Measurements from ENCODE around the gene TRPM3.
"Not testable (repeated sequence)": the region's sequence is repeated elsewhere in the genome, so short reads cannot be mapped to it uniquely, and the experiment has no call there.

The TRPM3 gene

DNA sequence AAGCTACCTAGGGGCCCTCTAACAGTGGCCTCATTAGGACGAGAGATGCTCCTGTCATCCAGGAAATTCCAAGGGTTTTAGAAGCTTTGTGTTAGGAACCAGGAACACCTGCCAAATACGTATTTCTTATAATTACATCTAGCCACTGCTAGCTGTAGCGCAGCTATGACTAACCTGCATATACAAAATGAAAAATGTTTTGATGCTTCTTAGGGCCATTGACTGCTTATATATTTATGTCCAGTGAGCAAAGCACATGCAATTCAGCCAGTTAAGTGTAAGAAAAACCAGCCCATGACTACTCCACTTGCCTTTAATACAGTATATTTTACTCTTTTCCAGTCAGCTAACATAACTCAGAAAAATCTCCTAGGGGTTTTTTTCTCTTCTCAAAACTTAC, 143.3 kb downstream of the TRPM3 start:
- TF ChIP-seq, protein P1, sequence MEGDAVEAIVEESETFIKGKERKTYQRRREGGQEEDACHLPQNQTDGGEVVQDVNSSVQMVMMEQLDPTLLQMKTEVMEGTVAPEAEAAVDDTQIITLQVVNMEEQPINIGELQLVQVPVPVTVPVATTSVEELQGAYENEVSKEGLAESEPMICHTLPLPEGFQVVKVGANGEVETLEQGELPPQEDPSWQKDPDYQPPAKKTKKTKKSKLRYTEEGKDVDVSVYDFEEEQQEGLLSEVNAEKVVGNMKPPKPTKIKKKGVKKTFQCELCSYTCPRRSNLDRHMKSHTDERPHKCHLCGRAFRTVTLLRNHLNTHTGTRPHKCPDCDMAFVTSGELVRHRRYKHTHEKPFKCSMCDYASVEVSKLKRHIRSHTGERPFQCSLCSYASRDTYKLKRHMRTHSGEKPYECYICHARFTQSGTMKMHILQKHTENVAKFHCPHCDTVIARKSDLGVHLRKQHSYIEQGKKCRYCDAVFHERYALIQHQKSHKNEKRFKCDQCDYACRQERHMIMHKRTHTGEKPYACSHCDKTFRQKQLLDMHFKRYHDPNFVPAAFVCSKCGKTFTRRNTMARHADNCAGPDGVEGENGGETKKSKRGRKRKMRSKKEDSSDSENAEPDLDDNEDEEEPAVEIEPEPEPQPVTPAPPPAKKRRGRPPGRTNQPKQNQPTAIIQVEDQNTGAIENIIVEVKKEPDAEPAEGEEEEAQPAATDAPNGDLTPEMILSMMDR (IDR thresholded peaks at IDR 0.05; ENCODE audit: borderline replicate concordance, insufficient read depth, low read depth, low read length): no peak

GRCh38 chr9:70975821-70976220, 145.6 kb downstream of the TRPM3 start:
- H3K4me3 ChIP-seq (ENCODE audit: low read depth, low read length): no peak overlapping the region

More for the DNA sequence above, 143.3 kb downstream of the TRPM3 start:
- H3K4me3 ChIP-seq (ENCODE audit: low read depth, low read length): no peak overlapping the region

DNA sequence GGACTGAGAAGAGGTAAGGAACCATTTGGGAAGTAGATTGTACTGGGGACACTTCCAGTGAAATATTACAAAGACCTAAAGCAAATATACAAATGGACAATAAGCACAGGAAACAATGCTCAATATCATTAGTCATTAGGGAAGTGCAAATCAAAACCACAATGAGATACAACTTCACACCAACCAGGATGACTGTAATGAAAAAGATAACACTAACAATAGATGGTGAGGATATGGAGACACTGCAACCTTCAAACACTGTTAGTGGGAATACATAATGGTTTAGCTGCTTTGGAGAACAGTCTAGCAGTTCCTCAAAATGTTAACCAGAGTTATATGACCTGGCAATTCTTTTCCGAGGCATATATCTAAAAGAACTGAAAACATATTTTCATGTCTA, 149.7 kb downstream of the TRPM3 start:
- H3K4me3 ChIP-seq (ENCODE audit: low read depth, low read length): no peak overlapping the region
- TF ChIP-seq, protein P1 (IDR thresholded peaks at IDR 0.05; ENCODE audit: borderline replicate concordance, insufficient read depth, low read depth, low read length): no peak

More at GRCh38 chr9:70975821-70976220, 145.6 kb downstream of the TRPM3 start:
- TF ChIP-seq, protein P1 (IDR thresholded peaks at IDR 0.05; ENCODE audit: borderline replicate concordance, insufficient read depth, low read depth, low read length): no peak

DNA sequence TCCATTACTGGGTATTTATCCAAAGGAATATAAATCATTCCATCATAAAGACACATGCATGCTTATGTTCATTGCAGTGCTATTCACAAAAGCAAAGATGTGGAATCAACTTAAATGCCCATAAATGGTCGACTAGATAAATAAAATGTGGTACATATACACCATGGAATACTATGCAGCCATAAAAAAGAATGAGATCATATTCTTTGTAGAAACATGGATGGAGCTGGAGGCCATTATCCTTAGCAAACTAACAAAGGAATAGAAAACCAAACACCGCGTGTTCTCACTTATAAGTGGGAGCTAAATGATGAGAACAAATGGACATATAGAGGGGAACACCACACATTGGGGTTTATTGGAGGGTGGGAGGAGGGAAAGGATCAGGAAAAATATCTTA, 155.0 kb downstream of the TRPM3 start:
- H3K4me3 ChIP-seq (ENCODE audit: low read depth, low read length): not testable (repeated sequence)

DNA sequence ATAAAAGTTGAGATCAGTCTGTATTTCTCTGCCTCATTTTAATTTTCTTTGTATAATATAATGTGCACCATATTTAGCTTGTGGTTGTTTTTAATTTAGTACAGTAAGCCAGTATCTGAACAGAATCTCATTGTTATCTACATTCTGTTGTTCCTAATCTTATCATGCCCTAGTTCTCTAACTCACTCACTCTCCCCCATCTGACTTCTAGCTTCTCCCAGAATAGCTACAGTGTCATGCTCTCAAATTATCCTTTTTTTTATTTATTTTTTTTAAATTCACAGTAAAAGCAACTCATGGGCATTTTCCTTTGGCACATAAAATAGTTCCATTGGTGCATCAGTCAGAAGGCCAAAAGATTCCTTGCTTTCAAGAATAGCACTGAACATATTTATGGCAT, 156.6 kb downstream of the TRPM3 start:
- no peak overlapping the region for H3K4me3 ChIP-seq (ENCODE audit: low read depth, low read length)
- TF ChIP-seq, protein P1 (IDR thresholded peaks at IDR 0.05; ENCODE audit: borderline replicate concordance, insufficient read depth, low read depth, low read length): no peak

- no peak overlapping the region for H3K4me3 ChIP-seq (ENCODE audit: low read depth, low read length)
- TF ChIP-seq, protein P1 (IDR thresholded peaks at IDR 0.05; ENCODE audit: borderline replicate concordance, insufficient read depth, low read depth, low read length): no peak
These were observed 157.9 kb downstream of the TRPM3 start for GRCh38 chr9:70963554-70963953.

- no peak overlapping the region for H3K4me3 ChIP-seq (ENCODE audit: low read depth, low read length)
These were observed 158.5 kb downstream of the TRPM3 start for GRCh38 chr9:70962761-70963440.

More at GRCh38 chr9:70962761-70963440, 158.5 kb downstream of the TRPM3 start:
- TF ChIP-seq, protein P1 (IDR thresholded peaks at IDR 0.05; ENCODE audit: borderline replicate concordance, insufficient read depth, low read depth, low read length): no peak
